ENCODE results near the gene UBE2E2. TPM values are rescaled to one million over a fixed set of nuclear protein-coding genes. Genes with fewer than 3 reads are reported as not detected.

Gene UBE2E2
- total RNA-seq, 1 donor from 2014 or later = 55.8 TPM

DNA sequence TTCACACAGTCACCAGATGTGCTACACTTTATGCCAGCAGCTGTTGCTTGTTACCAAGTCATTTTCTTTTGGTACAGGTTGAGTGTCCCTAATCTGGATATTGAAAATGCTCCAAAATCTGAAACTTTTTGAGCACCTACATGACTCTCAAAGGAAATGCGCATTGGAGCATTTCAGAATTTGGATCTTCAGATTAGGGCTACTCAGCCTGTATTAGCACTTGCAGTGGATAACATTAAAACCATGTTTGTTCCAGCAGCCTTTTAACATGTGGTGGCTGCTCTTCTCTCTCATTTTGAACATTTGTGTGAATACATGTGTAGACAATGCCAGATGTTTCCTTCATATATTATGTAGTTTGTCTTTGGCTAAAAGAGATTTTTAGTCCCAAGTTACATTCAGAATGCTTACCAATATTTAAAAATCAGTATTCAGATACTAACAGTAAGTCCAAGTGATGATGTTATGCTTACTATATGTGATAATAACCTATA lies 371.7 kb downstream of the UBE2E2 start:
- no peak overlapping the region for H3K27ac Mint-ChIP-seq
- H3K27me3 Mint-ChIP-seq = no peaks in the 10 kb centered on the region
- DNase-seq (ENCODE audit: extremely low spot score, unreplicated experiment) = no peak
- TF ChIP-seq, protein P1, sequence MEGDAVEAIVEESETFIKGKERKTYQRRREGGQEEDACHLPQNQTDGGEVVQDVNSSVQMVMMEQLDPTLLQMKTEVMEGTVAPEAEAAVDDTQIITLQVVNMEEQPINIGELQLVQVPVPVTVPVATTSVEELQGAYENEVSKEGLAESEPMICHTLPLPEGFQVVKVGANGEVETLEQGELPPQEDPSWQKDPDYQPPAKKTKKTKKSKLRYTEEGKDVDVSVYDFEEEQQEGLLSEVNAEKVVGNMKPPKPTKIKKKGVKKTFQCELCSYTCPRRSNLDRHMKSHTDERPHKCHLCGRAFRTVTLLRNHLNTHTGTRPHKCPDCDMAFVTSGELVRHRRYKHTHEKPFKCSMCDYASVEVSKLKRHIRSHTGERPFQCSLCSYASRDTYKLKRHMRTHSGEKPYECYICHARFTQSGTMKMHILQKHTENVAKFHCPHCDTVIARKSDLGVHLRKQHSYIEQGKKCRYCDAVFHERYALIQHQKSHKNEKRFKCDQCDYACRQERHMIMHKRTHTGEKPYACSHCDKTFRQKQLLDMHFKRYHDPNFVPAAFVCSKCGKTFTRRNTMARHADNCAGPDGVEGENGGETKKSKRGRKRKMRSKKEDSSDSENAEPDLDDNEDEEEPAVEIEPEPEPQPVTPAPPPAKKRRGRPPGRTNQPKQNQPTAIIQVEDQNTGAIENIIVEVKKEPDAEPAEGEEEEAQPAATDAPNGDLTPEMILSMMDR (conservative IDR thresholded peaks at IDR 0.05) = no peak
- no peaks in the 10 kb centered on the region for H3K9me3 Mint-ChIP-seq
- H3K36me3 Mint-ChIP-seq = no peaks in the 10 kb centered on the region
- H3K4me3 Mint-ChIP-seq = no peak overlapping the region
- no peaks in the 10 kb centered on the region for H3K4me1 Mint-ChIP-seq (ENCODE audit: unreplicated experiment)

DNA sequence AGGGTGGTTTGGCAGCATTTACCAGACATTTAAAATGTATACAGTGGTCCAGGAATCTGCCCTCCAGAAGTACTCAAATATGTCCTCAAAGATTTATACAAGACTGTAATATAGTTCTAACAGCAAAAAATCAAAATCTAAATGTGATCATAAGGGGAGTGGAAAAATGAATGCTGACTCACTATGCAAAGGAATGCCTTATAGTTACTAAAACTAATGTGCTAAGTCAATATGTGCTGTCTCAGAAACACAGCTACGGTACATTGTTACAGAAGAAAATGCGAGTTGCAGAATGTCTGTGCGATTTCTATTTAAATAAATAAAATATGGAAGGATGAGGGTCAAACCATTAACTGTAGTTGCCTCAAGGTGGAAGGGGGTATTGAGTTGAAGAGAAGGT lies 372.6 kb downstream of the UBE2E2 start:
- Mint-ChIP-seq H3K27ac (no peak overlapping the region), H3K4me1 (ENCODE audit: unreplicated experiment) (no peaks in the 10 kb centered on the region), H3K36me3 (no peaks in the 10 kb centered on the region), H3K27me3 (no peaks in the 10 kb centered on the region), H3K9me3 (no peaks in the 10 kb centered on the region), H3K4me3 (no peak overlapping the region)
- TF ChIP-seq, protein P1 (conservative IDR thresholded peaks at IDR 0.05) = no peak
- no peak for DNase-seq (ENCODE audit: extremely low spot score, unreplicated experiment)

- H3K4me1 Mint-ChIP-seq (ENCODE audit: unreplicated experiment) = no peaks in the 10 kb centered on the region
These were observed 373.3 kb downstream of the UBE2E2 start for GRCh38 chr3:23576379-23576959.

DNA sequence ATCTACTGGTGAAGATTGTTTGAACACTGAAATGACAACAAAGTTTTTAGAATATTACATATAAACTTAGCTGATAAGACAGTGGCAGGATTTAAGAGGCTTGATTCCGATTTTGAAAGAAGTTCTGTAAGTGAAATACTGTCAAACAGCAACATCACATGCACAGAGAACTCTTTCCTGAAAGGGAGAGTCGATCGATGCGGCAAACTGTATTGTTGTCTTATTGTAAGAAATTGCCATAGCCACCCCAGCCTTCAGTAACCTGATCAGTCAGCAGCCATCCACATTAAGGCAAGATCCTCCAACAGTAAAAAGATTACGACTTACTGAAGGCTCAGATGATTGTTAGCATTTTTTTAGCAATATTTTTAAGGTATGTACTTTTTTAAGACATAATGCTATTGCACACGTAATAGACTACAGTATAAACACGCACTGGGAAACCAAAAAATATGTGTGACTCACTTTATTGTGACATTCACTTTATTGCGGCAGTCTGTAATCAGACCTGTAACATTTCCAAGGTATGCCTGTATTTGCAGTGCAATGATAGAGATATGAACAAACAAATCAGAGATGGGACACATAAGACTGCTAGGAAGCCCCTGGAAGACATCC lies 377.1 kb downstream of the UBE2E2 start:
- DNase-seq (ENCODE audit: extremely low spot score, unreplicated experiment) = no peak
- Mint-ChIP-seq H3K4me1 (ENCODE audit: unreplicated experiment) (no peaks in the 10 kb centered on the region), H3K36me3 (peaks cover 4% of the 10 kb centered on the region), H3K4me3 (no peak overlapping the region), H3K9me3 (peaks cover 6% of the 10 kb centered on the region), H3K27ac (no peak overlapping the region), H3K27me3 (no peaks in the 10 kb centered on the region)
- TF ChIP-seq, protein P1 (conservative IDR thresholded peaks at IDR 0.05) = no peak

More at GRCh38 chr3:23576379-23576959, 373.3 kb downstream of the UBE2E2 start:
- H3K36me3 Mint-ChIP-seq = peaks cover under 1% of the 10 kb centered on the region
- DNase-seq (ENCODE audit: extremely low spot score, unreplicated experiment) = no peak
- no peaks in the 10 kb centered on the region for H3K27me3 Mint-ChIP-seq
- no peak overlapping the region for H3K27ac Mint-ChIP-seq
- TF ChIP-seq, protein P1 (conservative IDR thresholded peaks at IDR 0.05) = no peak
- no peak overlapping the region for H3K4me3 Mint-ChIP-seq
- H3K9me3 Mint-ChIP-seq = no peaks in the 10 kb centered on the region

GRCh38 chr3:23583980-23584740 lies 381.0 kb downstream of the UBE2E2 start:
- no peak overlapping the region for H3K4me3 Mint-ChIP-seq
- H3K9me3 Mint-ChIP-seq = peaks cover 6% of the 10 kb centered on the region
- peaks cover 4% of the 10 kb centered on the region for H3K36me3 Mint-ChIP-seq
- DNase-seq (ENCODE audit: extremely low spot score, unreplicated experiment) = no peak
- TF ChIP-seq, protein P1 (conservative IDR thresholded peaks at IDR 0.05) = no peak
- no peak overlapping the region for H3K27ac Mint-ChIP-seq
- H3K27me3 Mint-ChIP-seq = no peaks in the 10 kb centered on the region
- peaks cover 10% of the 10 kb centered on the region for H3K4me1 Mint-ChIP-seq (ENCODE audit: unreplicated experiment)
